Mucosa of stomach (tissue), 1 donor: Measurements from ENCODE around the gene RFLNA.

Experiments used
- H3K27me3 ChIP-seq: one replicate; pipeline ENCODE4 v1.7.0; 2013; ENCODE audit warnings: mild to moderate bottlenecking, low read length; ENCODE audit not compliant: control insufficient read depth, insufficient read depth
- H3K36me3 ChIP-seq: one replicate; pipeline ENCODE4 v1.7.0; 2013; ENCODE audit warnings: low read length; ENCODE audit not compliant: control insufficient read depth, insufficient read depth
- H3K4me1 ChIP-seq: one replicate; pipeline ENCODE4 v1.7.0; 2013; ENCODE audit warnings: mild to moderate bottlenecking, low read length; ENCODE audit not compliant: control insufficient read depth, insufficient read depth
- H3K4me3 ChIP-seq: one replicate; pipeline ENCODE4 v1.7.0; 2013; ENCODE audit warnings: low read length
- H3K9ac ChIP-seq: one replicate; pipeline ENCODE4 v1.7.0; 2013; ENCODE audit warnings: mild to moderate bottlenecking, low read length, moderate library complexity
- H3K9me3 ChIP-seq: one replicate; pipeline ENCODE4 v1.7.0; 2013; ENCODE audit warnings: mild to moderate bottlenecking, low read length, moderate library complexity; ENCODE audit not compliant: control insufficient read depth
- donor health status: Pancreatic carcinoma.

RFLNA gene

DNA sequence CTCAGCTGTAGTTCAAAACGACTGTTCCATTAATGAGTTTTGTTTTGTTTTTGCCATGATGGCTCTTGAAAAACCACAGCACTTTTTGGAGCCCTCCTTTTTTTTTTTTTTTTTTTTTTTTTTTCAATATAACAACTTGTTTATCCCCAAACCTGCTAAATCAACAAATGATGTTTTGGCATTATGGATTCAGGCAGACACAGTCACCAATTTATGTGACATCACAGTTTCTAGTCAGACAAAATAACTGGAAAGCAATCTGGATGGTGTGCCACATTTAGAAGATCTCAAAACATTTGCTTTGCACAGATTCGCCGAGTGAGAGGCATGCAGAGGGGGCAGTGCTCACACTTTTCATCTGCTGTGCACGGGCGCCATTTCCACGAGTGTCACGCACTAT lies 7.9 kb upstream of the RFLNA start:
- Histone ChIP-seq H3K9me3 (no peaks in the 10 kb centered on the region), H3K27me3 (no peaks in the 10 kb centered on the region), H3K36me3 (no peaks in the 10 kb centered on the region), H3K9ac (no peak overlapping the region), H3K4me3 (no peak overlapping the region), H3K4me1 (peaks cover 15% of the 10 kb centered on the region)

DNA sequence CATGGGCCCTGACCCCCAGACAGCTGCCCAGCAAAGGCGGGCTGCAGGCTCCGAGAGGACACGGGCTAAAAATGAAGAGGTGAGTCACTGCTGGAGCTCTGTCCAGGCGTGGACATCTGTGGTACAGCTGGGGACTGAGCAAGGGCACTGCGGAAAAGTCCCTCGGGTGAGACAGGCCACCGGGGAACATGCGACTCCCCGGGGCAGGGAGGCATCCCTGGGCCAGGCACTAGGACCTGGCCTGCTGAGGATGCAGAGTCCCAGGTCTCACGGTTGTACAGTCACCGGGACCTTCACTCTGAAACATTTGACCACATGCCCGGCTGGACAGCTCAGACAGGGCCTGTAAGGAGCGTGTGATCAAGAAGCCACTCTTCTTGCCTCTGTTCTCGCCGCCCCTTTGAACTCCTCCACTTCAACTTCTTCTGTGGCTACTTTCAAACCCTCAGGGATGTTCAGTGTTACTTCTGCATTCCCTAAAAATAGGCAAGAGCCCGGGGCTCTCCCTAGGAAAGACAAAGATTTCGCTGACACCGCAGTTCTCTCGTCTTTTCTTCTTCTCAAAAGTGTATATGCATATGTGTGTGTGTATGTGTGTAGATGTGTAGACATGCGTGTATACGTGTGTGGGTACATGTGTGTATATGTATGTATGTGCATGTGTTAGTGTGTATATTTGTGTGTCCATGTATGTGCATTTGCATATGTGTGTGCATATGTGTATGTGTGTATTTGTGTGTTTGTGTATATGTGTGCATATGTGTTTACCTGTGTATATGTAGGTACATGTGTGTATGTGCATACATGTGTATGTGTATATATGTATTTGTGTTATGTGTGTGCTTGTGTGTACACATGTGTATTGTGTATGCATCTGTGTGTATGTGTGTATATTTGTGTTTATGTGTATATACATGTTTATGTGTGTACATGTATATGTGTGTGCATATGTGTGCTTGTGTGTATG lies 5.0 kb upstream of the RFLNA start:
- H3K4me3 ChIP-seq, result no peak overlapping the region
- no peaks in the 10 kb centered on the region for H3K27me3 ChIP-seq
- no peaks in the 10 kb centered on the region for H3K9me3 ChIP-seq
- H3K4me1 ChIP-seq, result peaks cover 23% of the 10 kb centered on the region
- no peak overlapping the region for H3K9ac ChIP-seq
- no peaks in the 10 kb centered on the region for H3K36me3 ChIP-seq

DNA sequence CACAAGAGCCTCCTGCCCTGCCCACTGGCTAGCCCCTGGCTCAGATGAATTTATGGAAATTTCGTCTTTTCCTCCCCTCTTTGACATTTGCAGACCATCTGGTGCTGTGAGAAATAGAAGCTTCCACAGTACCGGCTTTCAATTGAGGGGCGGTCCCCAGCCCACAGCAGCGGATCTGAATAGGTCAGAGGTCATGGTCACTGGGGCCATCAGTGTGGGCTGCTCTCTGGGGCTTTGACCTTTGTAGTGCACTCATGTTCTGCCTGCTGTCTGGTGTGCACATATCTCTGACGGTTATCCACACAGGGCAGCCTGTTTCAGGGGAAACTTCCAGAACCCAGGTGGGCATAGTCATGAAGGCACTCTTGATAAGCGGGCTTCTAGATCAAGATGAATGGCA lies 2.5 kb upstream of the RFLNA start:
- H3K4me1 ChIP-seq, result peaks cover 26% of the 10 kb centered on the region
- H3K9me3 ChIP-seq, result no peaks in the 10 kb centered on the region
- no peak overlapping the region for H3K4me3 ChIP-seq
- no peak overlapping the region for H3K9ac ChIP-seq
- H3K36me3 ChIP-seq, result peaks cover 10% of the 10 kb centered on the region
- H3K27me3 ChIP-seq, result peaks cover 8% of the 10 kb centered on the region

DNA sequence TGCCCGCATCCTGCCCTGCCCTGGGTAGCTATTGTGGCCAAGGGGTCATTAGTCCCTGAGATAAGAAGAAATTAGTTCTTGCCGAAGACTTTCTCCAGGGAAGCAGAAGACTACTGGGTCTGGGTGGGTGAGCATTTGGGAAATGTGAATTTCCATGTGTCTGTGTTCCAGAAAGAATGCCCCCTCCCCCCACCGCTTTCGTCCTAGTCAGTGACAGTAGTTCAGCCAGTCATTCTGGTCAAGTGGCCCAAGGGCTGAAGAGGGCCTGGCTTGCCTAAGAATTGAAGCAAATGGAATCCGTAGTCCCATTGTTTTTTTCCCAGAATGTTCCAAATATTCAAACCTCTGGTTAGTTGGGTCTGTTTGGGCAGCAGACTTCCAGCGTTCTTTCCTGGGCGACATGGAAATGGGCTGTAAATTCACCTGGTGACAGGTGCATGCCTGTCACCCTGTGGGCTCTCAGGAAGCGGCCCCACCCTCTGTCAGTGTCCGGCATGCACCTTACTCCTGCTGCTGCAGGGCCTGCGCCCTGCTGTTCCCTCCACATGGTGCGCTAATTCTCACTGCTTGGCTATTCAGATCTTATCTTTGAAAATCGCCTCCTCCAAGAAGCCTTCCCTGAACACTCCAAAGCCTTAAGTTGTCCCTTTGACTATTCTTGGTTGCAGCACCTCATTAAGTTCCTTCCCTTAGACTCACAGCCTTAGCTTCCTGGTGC lies 1.4 kb upstream of the RFLNA start:
- peaks cover 8% of the 10 kb centered on the region for H3K27me3 ChIP-seq
- peaks cover 33% of the 10 kb centered on the region for H3K4me1 ChIP-seq
- no peaks in the 10 kb centered on the region for H3K9me3 ChIP-seq
- no peak overlapping the region for H3K4me3 ChIP-seq
- H3K9ac ChIP-seq, result no peak overlapping the region
- H3K36me3 ChIP-seq, result peaks cover 11% of the 10 kb centered on the region

DNA sequence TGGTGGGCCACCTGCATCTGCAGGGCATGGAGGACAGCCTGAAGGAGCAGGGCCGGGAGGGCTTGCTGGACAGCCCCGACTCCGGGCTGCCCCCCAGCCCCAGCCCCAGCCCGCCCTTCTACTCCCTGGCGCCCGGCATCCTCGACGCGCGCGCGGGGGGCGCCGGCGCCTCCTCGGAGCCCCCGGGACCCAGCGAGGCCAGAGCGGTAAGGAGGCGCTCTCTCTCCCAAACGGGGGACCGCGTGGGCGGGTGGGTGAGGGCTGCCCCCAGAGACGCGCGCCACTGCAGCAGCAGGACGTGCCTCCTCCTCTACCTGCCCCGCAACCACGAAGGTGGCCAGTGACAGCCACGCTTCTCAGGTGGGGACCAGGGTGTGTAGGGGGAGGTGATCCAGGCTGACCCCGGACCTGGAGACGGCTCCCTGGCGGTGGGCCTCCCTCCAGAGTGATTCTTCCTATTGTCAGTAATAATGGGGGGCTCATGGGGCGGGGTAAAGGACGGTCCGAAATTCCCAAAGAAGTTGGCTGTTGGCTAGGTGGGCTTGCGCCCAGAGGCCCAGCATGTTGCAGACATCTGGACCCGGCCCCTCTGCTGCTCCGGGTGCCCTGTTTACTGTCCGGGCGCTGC lies 652 bp downstream of the RFLNA start:
- peak overlapping the region; percentile 92 for H3K9ac ChIP-seq
- peaks cover 17% of the 10 kb centered on the region for H3K36me3 ChIP-seq
- H3K4me1 ChIP-seq, result peaks cover 47% of the 10 kb centered on the region
- H3K4me3 ChIP-seq, result peak overlapping the region; percentile 71
- H3K27me3 ChIP-seq, result peaks cover 12% of the 10 kb centered on the region
- no peaks in the 10 kb centered on the region for H3K9me3 ChIP-seq

DNA sequence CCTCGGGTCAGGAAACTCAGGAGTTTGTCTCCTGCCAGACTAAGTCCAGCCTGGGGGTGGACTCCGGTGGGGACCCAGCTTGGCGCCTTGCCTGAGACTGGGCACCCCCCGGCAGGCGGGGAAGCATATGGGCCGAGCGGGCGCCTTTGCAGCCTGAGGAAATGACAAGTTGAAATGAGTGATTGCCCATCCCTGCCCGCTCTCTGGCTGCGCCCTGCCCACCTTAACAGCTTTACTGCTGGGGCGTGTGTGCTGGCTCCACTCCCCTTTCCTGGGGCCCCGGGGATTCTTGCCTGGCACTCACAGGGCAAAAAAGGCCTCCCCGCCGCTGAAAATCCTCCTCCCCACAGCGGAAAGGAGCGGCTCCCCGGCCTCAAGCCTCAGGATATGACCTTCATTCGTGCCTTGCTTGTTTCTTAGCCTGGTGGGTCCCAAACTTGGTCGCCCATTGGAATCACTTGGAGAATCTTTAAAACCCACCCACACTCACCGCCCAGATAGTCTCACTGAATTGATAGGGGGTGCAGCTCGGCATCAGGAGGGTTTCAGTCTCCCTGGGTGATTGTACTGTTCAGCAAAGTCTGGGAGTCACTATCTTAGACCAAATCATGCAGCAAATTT lies 1.5 kb downstream of the RFLNA start:
- peak overlapping the region; percentile 92 for H3K9ac ChIP-seq
- peak overlapping the region; percentile 94 for H3K4me3 ChIP-seq
- peaks cover 17% of the 10 kb centered on the region for H3K36me3 ChIP-seq
- H3K4me1 ChIP-seq, result peaks cover 56% of the 10 kb centered on the region
- H3K27me3 ChIP-seq, result peaks cover 12% of the 10 kb centered on the region
- H3K9me3 ChIP-seq, result no peaks in the 10 kb centered on the region

DNA sequence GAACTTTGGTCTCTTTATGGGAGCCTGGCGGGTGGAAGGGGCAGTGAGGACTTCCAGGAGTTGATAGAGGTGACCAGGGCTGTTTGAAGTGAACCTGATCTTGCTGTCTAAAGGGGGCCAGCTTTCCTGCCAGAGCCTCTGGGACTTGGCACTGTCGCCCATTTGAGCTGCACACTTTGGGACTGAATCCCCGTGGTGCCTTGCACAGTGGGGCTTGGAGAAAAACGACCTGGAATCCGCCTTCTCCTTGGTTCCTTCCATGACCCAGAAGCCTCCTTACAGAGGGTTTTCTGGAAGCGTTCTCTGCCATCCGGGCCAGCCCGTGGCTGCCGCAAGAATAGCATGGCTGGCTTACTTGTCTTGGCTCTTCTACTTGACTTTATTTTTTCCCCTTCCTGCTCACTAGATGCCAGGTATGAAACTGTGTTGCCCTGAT lies 2.0 kb downstream of the RFLNA start:
- Histone ChIP-seq H3K9ac (peak overlapping the region; percentile 92), H3K27me3 (peaks cover 12% of the 10 kb centered on the region), H3K4me3 (peak overlapping the region; percentile 94)

DNA sequence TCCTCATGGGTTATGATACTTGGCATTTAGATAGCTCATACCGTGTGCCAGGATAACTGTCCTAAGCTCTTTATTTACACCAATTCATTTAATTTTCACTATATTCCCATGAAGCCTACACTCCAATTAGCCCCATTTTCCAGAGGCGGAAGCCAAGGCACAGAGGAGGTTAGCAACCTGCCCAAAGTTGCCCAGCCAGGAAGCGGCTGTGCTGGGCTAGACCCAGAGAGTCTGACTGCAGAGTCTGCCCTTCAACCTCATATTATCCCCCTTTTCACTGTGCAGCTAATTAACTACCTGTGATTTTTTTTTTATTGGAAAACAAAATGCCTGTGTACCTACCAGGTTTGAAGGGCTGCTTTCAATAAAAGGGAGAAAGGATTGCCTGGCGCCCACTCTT lies 2.5 kb downstream of the RFLNA start:
- peak overlapping the region; percentile 92 for H3K9ac ChIP-seq
- peak overlapping the region; percentile 94 for H3K4me3 ChIP-seq
- H3K27me3 ChIP-seq, result peaks cover 12% of the 10 kb centered on the region
- H3K4me1 ChIP-seq, result peaks cover 66% of the 10 kb centered on the region
- H3K36me3 ChIP-seq, result peaks cover 17% of the 10 kb centered on the region
- H3K9me3 ChIP-seq, result no peaks in the 10 kb centered on the region

More for the DNA sequence above, 2.0 kb downstream of the RFLNA start:
- H3K9me3 ChIP-seq, result no peaks in the 10 kb centered on the region
- H3K36me3 ChIP-seq, result peaks cover 17% of the 10 kb centered on the region
- H3K4me1 ChIP-seq, result peaks cover 61% of the 10 kb centered on the region

DNA sequence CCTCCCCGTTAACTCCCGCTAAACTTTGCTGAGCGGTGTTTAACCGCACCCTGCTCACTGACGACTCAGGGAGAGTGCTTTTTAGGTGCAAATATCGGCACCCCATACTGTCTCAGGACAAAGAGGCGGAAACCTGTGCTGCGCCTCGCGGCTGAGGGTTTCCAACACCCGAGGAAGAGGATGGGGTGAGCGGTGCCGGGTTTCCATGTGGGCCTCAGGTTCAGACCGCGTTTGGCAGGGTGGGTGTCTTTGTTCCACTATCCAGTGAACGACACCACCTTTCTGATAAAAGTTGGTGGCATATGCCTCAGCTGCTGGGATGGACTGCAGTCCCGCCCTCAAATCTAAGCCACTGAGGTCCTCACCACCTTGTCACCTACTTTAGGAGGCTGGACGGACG lies 3.0 kb downstream of the RFLNA start:
- peaks cover 70% of the 10 kb centered on the region for H3K4me1 ChIP-seq
- peaks cover 17% of the 10 kb centered on the region for H3K36me3 ChIP-seq
- H3K27me3 ChIP-seq, result peaks cover 12% of the 10 kb centered on the region
- peak overlapping the region; percentile 3 for H3K4me3 ChIP-seq
- H3K9me3 ChIP-seq, result no peaks in the 10 kb centered on the region
- H3K9ac ChIP-seq, result peak overlapping the region; percentile 92

DNA sequence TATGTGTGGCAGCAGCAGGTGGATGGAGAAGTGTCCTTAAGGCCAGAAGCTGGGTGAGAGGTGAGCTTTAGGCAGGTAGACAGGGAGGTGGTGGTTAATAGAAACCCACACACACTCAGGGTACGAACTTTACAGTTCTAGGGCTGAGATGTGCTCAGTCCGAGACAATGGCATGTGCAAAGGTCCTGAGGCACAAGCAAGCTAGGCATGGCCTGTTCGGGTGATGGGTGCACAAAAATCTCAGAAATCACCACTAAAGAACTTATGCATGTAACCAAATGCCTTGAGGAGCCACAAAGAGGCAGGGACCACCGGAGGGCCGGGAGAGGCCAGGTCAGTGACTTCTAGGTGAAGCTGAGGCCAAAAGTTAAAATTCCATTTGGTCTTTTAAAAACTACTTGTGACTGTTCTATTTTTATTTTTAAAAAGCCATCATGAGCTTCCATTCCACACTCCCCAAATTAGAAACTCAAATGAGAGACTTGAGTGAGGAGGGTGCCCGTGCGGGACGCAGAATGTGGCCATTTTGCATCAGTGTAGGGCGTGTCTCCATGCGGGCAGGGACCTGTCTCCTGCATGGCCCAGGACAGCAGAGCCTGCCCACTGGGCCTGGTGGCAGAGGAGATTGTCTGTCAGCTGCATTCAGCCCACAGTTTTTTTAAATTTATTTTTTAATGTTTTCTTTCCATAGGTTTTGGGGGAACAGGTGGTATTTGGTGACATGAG lies 4.0 kb downstream of the RFLNA start:
- H3K4me1 ChIP-seq, result peaks cover 71% of the 10 kb centered on the region
- H3K9ac ChIP-seq, result no peak overlapping the region
- no peaks in the 10 kb centered on the region for H3K9me3 ChIP-seq
- no peak overlapping the region for H3K4me3 ChIP-seq
- peaks cover 12% of the 10 kb centered on the region for H3K27me3 ChIP-seq
- H3K36me3 ChIP-seq, result peaks cover 17% of the 10 kb centered on the region
